ENCODE data around the gene ICOS.
"Not testable (repeated sequence)": the region's sequence is repeated elsewhere in the genome, so short reads cannot be mapped to it uniquely, and the experiment has no call there.

Gene ICOS

DNA sequence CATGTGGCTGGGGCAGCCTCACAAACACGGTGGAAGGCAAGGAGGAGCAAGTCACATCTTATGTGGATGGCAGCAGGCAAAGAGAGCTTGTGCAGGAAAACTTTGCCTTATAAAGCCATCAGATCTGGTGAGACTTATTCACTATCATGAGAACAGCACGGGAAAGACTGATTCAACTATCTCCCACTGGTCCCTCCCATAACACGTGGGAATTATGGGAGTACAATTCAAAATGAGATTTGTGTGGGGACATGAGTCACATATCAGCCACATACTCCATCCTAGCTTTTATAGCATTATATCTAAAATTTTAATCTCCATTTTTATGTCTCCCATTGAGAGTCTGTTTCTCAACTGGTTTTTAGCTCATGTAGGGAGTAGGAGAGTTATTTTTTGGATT lies 45.7 kb downstream of the ICOS start:
- no peak for DNase-seq

DNA sequence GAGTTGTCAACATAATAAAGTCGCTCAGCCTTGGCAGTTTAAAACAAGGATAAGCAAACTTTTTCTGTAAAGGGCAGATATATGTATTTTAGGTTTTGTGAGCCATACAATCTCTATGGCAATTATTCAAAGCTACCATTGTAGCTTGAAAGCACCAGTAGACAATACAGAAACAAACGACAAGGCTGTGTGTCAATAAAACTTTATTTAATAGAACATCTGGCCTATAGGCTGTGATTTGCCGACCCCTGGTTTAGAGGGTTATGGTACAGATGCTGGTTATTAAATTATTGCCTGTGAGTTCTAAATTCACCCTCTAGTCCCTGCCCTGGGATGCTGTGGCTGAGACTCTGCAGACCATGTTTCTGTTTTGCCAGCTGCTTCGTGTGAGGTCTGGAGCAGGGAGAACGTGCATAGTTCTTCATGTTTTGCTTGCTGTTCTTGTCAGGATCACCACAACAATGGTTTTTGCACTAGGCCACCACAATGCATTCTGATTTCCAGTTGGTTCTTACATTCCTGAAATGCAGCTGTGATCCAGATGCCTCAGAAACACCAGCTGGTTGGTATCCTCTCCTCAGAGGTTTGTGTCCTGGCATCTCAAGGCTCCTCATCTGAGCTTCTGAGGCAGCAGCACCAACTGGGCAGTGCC lies 46.6 kb downstream of the ICOS start:
- DNase-seq = no peak

DNA sequence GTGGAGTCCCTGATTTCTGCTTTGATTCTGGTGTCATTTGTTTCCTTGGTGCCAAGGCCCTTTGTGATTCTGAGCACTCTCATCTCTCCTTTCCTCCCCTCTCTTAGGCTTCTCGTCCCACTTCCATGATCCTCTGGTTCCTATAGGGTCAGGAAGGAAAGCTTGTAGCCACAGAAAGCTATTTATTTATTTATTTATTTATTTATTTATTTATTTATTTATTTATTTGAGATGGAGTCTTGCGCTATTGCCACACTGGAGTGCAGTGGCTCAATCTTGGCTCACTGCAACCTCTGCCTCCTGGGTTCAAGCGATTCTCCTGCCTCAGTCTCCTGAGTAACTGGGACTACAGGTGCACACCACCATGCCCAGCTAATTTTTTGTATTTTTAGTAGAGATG lies 49.4 kb downstream of the ICOS start:
- DNase-seq = not testable (repeated sequence)

DNA sequence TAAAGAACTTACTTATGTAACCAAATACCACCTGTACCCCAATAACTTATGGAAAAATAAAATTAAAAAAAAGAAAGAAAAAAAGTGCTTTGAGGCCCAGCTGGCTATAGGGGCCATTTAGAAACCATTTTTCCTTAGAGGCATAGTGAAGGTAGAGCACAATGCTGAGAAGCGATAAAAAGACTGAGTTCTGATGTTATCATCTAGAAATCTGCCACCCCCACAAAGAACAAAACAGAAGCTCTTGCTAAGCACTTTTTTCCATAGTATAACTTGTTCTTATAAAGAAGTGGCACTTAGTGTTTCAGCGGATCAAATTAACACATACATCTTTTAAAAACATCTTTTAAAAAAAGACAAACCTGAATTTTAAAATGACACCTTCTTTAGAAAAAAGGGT lies 51.4 kb downstream of the ICOS start:
- DNase-seq = no peak

DNA sequence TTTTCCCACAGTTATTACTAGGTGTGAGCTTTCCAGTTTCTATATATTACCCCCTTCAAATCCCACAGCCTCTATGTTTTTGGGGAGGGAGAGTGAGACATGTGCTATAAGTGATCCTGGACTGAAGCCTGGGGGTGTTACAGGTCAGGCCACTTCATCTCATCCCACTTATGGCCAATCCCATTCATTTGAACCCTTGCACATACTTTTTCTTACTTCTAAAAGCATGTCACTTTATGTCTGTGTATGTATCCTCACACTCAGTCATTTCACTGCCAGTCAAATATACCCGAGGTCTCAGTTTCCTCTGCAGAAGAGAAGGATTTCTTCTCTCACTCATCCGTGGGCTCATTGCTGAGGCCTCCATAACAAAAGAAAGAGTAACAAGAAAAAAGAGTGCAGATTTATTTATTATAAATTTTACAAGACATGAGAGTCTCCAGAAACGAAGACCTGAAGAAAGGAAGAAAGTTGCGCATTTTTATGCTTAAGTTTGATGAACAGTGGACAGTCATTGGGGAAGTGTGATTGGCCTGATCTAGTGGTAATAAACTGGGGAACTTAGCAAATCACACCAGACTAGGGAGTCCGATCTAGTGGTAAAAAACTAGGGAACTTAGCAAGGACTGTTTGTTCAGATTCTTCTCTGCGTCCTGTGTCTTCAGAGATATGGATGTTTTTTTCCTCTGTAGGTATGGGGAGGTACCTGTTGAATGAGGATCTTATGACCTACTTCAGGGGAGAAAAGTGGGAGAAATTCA lies 52.1 kb downstream of the ICOS start:
- DNase-seq = no peak

DNA sequence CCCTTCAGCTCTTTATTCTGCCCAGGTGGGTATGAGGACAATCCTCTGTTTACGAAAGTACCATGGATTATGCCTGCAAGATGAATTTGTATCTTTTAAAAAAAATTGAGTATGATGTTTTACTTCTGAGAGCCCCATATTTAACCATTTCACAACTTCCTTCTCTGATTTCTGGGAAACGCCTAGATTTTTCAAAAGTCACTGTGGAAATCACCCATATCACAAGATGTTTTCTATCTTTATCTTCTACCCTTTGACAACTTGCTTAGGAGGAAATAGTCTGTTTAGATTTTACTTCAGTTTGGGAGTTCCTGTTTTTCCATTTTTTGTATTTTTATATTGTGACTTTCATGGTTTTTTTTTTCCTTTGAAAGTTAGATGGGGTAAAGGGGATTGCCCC lies 53.0 kb downstream of the ICOS start:
- no peak for DNase-seq

DNA sequence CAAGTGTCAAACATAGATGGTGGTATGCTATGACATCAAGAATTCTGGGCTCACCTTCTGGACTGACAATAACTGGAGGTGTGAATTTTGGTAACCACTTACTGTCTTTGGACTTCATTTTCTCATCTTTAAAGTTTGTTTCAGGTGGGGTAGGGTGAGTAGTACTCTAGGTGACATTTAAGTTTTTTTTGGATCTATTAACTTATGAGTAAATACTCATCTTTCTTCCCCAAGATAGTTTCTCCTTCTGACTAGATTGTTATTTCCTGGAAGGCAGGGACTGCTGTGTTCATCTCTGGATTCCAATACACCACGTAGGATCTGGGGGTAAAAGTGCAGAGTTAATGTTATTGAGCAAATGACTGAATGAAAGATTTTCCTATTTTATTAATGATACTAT lies 55.9 kb downstream of the ICOS start:
- DNase-seq = no peak

DNA sequence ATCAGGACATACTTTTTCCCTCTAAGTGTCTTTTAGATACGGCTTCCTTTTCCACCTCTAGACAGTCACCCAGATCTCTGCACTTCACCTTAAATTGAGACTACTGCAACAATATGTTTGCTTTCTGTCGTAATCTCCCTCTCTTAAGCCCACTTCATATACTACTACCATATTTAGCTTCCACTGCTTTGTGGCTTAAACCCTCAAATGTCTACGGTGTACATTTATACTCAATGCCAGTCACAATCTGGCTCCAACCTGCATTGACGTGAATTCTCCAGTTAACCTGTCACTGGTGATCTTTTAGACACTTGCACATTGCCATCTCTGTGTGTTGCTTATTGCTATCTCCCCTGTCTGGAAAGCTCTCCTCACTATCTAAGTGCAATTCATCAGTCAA lies 56.4 kb downstream of the ICOS start:
- DNase-seq = no peak

DNA sequence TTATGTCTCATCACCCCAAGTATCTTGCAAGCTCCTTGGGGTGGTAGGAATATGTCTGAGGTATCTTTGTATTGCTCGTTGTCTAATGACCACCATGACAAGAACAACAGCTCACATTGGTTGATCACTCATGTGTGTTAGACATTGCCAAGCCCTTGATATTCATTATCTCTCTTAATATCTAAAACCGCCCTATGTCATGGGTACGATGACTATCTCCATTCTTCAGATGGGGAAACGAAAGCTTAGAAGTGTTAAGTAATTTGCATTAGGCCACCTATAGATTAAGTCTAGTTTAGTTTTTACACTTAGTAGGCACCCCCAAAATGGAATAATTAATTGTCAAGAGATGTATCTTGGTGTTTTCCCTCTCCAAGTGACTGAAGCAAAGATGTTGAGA lies 57.0 kb downstream of the ICOS start:
- DNase-seq = no peak

DNA sequence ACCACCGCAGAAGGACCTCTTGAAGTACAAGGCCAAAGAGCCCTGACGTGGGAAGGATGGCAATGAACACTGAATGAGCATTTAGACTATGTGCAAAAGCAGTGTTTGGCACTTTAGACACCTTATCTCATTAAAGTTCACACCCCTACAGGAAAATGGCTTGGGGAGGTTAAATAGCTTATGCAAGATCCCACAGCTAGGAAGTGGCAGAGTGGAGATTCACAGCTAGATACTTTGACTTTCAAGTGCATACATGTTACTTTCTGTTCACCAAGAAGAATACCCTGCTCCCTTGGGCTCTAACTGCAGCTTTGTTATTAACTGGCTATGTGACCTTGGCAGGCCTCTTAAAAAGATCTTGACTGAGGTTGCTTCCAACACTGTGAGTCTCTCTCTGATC lies 58.2 kb downstream of the ICOS start:
- no peak for DNase-seq

DNA sequence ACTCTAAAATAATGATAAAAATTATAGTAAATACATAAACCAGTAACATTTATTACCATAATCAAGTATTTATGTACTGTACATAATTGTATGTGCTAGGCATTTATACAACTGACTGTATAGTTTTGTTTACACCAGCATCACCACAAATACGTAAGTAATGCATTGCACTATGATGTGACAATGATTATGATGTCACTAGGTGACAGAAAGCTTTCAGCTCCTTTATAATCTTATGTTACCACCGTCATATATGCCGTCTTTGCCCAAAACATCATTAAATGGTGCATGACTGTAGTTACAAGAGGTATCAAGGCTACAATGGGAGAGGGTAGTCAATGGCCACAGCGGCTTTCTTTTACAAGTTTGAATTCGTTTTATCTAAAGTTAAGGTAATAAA lies 60.1 kb downstream of the ICOS start:
- no peak for DNase-seq

DNA sequence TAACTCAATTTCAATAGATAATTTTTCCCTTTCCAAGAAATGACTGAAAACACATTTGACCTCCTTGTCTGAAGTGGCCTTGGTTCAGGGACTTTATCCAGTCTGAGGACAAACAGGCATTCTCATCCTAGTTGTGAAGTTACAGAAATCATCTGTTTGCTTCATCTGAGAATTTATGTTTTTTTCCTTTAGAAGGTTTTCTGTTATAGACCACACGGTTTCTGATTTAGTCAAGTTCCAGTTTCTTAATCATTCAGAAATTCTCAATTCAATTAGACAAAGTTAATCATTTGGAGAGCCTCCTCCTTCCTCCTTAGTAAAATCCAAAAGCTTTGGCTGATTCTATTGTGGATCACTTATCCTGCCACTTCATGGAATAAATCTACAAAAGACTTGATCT lies 60.9 kb downstream of the ICOS start:
- DNase-seq = no peak

DNA sequence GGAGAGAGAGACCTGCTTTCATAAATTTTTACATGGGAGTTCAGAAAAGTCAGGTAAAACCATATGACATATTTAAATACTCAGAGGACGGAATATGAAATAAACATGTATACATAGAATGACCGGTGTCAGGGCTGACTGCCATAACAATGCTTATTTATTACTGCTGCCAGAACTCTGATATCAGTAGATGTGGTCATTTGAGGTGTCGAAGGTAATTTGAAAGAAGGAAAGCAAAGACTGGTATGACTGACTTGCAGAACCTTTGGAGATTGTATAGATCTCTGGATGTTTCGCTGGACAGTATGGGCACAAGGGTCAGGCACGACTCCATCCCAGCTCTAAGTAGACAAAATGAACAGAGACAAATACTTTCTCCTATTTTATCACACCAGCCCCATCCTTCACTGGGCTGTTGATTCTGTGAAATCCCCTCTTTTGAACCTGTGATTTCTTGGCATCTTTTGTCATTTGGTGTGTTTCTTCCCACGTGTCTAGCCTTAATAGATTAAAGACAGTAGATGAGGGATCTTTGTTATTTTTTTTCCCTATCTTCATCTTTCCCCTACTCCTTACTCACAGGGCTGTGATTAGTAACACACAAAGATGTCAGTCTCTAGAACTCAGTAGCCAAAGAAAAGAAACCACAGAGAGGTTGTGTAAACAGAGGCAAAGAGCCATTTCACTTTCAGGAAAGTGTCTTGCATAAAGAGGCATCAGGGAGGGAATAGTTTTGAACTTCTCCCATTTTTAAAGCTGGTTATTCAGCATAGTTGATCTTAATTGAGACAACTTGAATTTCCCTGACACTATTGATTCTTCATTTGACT lies 61.6 kb downstream of the ICOS start:
- no peak for DNase-seq

DNA sequence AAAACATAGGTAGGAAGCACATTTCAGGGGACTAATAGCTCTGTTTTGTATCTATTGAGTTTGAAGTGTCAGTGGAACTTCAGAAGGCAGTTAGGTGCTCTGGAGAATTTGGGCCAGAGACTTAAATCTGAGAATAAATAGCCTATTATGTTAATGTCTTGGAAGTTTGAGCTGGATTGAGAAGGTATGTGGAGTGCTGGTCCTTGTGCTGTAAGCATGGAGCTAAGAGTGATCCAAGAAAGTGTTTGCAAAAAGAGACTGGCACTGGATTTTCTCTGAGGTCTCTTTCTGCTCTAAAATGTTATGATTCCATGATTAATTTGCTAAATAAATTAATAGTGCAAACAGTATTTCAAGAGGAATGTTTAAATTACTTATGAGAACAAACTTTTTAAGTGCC lies 63.3 kb downstream of the ICOS start:
- no peak for DNase-seq

DNA sequence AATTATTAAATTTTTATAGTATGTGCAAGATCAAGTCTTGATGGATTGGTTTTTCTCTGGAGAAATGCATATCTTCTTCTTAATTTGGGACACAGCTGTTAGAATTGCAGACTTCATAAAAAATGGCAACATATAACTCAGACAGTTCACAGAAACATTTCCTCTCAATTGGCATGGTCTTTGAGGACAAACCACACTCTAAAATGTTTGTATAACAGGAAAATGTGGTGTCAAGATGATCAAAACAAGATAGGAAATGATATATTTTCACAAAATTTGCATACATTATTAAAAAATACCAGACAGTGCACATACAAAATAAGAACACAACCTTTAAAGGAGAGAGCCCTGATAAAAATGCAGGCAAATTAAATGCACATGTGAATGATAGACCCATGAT lies 63.9 kb downstream of the ICOS start:
- no peak for DNase-seq

DNA sequence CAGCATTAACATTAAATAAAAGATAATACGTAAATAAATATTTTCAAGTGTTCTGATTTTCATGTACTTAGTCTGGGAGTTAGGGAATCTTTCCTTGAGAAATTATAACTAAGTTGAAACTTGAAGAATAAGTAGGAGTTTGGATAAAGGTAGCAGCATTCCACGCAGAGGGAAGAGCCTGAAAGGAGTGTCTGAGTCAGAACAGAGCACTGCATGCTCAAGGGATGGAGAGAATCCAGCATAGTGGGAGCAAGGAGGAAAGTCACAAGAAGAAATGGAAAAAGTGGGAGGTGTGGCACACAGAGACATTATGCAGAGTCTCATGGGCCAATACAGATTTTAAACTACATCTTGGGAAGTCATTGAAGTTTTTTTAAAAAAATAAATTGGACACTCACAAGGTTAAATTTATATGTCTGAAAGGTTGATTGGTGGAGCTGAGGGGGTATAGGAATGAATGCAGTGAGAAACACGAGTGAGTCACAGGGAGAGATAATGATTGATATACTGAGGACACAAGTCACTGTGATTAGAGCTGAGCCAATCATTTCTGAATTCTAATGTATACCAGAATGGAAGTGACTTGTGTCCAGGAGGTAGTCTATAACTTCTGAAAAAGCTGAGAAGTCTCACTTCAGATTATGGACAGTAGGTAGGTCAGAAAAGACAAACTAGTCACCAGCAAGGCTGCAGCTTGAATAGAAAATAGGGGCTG lies 66.9 kb downstream of the ICOS start:
- DNase-seq = no peak

DNA sequence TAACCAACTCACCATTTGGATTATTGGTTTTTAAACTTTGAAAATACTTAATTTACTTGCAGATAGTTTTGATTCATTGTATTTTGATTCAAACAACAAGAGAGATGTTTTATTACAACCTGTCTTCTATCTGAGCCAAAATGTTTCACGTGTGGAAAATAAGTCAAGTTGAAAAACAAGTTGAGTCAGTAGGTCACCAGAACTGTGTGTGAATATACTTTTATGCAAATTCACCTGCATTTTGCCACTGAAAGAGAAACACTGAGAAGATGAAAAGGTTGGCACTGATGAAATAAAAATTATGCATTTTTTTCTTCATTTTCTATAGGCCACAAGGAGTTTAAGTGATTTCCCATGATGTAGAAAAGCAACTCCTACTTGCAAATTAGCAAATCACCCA lies 68.3 kb downstream of the ICOS start:
- DNase-seq = no peak

DNA sequence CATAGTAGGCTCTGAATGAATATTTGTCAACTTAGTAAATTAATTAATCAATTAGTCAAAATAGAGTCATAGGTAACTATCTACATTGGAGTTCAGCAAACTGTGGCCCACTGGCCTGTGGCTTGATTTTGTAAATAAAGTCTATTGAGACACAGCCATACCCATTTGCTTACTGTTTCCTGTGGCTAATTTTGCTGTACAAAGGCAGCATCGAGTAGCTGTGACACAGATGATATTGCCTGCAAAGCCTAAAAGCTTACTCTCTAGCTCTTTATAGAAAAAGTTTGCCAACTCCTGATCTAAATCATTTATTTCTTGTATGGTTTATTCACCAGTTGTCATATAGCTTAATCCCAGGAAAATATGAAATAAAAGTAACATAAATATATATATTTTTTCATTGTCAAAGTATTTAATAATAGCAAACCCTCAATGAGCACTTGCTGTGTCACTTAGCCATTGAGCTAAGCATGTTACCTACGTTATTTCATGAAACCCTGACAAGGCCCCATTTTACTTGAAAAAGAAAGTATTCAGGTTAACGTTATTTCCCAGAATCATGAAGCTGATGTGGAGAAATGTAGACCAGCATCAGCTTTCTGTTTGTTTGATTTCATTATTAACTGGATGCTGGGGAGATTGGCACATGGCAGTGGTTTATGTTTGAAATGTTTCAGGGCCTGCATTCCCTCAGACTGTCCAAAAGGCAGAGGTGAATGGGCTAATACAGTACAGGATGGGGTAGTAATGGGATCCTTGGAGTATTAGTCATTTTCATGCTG lies 69.6 kb downstream of the ICOS start:
- DNase-seq = no peak

DNA sequence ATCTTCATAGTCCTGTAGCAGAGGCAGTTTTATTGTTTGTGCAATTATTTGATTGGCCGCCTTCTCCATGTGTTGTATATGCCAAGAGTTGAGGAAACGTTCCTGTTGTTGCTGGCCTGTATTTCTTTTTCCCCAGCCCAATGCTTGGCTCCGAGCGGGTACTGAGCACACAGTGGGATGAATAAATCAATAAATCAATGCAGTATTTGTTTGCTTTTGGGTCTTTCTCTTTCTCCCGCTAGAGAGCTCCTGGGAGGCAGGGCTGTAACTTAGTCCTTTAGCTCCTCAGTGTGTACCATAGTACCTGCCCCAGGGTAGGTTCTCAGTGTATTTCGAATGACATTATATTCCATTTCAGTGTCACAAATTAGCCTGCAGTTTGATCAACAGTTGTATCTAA lies 71.8 kb downstream of the ICOS start:
- DNase-seq = no peak

DNA sequence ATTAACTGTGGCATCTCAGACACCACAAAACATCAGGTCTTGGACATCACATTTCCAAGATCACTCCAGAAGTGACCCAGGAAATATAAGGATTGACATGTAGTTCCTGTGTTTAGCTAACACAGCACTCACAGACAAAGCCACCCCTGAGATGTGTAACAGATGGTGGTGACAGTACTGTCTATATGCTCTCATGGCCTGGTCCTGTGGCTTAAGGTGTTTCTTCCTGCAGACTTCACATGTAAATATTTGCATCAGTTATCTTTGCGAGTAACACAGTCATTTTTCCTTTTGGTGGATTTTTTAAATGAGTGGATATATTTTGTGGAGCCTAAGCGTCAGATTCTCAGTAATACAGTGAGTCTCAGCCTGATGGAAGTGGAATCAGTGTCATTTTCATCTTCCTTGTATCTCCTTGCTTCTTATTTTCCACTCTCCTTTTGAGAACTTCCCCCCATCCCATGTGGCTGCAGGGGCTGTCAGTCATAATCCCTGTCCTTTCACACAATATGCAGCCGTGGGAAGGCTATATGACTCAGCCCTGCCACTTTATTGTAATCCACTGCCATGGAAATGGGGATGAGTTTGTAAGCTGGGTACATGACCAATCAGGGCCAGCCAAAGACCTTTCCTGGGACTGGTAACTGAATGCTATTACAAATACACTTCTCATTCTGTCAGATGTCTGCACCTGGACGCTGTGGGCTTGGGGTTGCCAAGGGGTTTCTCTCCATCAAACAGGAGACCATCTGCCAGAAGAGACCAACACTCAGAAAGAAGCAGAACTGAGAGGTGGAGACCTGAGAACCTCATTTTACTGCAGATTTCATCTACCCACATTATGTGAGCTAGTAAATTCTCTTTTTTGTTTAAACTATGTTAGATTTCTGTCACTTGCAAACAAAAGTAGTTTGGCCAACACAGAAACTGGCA lies 74.3 kb downstream of the ICOS start:
- no peak for DNase-seq
